Islet precursor cell (in vitro differentiated cells): ENCODE results near the gene MLPH.
"Not testable (repeated sequence)": the region's sequence is repeated elsewhere in the genome, so short reads cannot be mapped to it uniquely, and the experiment has no call there.

ENCODE experiments used
- DNase-seq: peaks from one replicate; pipeline ENCODE4 v3.0.0-alpha.2; 2018

The MLPH gene

DNA sequence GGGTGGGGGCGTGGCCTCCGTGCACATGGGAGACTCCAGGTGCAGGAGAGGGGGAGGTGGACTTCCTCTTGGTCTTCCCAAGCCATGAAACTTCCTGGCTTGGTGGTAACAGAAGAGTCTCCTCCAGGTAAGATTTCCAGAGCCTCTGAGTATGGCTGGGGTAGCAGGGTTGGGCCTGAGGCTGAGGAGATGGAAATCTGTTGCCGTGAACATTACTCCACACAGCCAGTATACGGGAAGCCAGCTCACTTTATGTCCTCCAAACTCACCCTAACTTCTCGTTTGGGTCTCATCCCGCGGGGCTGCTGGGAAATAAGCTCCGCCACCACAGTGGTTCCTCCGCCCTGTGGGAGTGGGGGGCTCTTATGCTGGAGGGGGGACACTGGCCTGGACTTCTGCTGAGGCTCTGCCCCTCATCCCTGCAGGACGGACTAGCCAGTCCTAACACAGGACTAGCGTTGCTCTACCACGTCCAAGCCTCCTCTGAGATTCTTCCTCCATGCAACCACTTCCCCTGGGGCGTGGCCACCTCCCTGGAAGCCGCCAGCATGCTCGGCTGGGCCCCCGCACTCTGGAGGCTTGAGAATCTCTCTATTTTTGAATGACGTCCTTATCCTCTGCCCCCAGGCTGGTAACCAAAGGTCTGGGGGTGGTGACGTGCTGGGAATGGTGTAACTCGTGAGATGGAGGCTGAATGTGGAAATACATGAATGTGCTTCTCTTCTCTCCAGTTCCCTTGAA, 104.3 kb downstream of the MLPH start:
- peak; percentile 76 for DNase-seq

DNA sequence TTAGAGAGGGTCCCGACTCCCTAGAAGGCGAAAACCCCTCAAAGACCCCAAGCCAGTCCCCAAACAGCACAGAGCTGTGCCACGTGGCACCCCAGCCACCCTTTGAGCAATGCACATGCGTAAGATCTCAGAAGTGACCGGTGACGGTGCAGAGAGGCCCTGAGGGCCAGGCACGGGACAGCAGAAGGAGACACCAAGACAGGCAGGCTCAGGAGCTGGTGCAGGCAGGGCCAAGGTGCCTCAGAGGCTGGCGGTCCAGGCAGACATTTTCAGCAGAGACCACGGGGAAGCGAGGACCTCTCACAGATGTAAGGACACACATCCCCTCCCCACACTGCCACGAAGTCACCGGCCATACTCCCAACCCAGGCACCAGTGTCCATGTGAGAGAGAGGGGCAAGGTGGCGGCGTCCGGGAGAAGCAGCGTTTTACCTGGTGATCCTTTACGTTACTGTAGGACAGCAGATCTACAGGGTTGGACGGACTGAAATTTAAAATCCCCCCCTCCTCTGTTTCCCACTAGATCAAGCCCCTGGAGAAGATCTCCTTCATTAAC, 105.5 kb downstream of the MLPH start:
- DNase-seq: no peak

DNA sequence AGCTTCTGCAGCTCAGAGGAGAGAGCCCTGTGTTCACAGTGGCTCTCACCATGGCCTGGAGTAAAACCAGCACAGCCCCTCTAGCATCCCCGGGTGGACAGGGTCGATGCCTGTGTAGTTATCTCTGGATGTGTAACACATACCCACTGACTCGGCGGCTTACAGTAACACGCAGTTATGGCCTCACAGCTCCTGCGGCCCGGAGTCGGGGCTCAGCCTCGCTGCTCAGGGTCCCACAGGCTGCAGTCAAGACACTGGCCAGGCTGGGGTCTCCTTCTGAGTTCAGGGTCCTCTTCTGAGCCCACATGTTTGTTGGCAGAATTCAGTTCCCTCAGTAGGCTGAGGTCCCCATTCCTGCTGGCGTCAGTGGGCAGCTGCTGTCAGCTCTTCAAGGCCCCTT, 106.0 kb downstream of the MLPH start:
- no peak for DNase-seq

DNA sequence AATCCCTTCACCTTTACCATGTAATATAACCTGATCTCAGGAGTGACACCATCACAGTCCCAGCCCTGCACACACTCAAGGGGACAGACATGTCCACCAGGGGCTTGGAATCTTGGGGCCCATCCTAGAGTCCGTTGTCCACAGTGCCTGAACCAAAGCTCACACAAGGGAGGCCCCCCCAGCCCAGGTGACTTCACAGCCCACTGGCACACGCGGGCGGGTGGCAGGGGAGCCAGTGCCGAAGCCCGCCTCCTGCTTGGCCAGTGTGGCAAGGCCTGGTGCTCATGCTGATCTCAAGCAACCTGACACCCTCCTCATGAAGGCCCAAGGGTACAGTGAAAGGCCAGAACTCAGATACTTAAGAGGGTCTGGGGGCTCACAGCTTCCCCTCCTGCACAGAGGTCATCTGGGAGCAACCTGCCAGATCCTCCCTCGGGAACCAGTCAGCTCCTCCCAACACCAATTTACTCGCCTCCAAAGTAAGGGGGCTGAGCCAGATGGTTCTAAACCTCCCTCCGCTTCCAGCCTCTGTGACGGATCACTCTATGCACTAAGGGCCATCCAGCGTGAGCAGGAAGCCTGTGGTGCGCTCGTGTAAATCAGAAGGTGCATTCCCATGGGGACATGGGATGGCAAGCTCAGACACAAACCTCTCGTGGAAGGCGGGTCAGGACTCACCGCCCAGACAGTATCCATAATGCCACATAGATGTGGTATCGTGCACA, 106.7 kb downstream of the MLPH start:
- no peak for DNase-seq

DNA sequence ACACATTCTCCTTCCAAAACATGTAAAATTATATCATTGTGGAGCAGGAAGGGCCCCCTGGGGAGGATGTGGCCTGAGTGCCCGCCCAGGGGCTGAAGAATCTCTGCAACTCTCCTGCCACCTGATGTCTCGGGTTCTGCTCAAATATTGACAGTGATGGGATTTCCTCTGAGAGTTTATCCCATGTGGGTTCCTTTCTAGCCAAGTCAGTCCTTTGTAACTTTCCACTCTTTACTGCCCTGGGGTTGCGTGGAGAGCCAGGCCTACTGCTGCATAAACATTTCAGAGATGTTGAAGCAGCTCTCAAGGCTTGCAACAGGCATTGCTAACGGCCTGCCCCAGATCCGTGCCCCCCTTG, 107.4 kb downstream of the MLPH start:
- no peak for DNase-seq

DNA sequence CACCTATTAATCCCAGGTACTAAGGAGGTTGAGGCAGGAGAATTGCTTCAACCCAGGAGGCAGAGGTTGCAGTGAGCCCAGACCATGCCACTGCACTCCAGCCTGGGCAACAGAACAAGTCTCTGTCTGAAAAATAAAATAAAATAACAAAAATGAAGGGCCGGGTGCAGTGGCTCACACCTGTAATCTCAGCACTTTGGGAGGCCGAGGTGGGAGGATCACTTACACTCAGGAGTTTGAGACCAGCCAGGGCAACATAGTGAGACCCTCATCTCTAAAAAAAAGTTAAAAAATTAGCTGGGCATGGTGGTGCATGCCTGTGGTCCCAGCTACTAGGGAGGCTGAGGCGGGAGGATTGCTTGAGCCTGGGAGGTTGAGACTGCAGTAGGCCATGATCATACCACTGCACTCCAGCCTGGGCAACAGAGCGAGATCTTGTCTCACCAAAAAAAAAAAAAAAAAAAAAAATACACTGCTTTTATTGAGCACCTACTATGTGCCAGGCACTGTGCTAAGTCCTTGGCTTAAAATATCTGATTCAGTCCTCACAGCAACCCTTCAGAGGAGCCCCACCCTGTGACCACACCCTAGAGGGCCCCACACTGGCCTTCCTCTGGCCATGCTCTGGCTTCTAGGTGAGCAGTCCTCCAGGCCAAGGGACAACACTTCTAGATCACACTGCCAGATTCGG, 108.9 kb downstream of the MLPH start:
- DNase-seq: not testable (repeated sequence)

DNA sequence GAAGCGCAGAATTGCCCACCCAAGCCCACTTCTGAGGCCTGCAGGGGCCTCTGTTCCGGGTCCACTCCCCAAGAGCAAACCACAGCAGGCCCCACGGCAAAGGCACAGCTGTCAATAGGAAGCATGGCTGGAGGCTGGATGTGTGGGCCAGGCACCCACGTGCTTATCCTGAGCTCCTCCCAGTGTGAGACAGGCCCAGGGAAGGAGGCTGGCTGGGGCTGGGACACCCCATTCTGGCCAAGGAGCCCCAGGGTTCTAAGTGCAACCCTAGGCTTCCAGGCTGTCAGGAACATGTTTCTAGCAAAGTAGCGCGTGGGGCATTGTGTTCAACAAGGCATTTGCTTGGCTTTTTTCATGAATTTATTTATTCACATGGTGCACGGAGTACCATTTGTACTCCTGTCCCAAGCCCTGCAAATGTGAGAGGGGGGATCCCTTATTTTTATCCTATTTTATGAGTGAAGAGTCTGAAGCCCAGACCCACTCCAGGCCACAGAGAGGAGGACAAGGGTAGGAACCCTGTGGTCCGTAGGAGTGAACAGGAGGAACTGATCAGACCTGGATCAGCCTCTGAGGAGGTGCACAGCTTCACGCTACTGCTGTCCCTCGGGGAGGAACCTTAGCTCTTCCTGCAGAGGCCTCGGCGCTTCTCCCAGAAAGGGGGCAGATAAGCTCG, 109.6 kb downstream of the MLPH start:
- no peak for DNase-seq

DNA sequence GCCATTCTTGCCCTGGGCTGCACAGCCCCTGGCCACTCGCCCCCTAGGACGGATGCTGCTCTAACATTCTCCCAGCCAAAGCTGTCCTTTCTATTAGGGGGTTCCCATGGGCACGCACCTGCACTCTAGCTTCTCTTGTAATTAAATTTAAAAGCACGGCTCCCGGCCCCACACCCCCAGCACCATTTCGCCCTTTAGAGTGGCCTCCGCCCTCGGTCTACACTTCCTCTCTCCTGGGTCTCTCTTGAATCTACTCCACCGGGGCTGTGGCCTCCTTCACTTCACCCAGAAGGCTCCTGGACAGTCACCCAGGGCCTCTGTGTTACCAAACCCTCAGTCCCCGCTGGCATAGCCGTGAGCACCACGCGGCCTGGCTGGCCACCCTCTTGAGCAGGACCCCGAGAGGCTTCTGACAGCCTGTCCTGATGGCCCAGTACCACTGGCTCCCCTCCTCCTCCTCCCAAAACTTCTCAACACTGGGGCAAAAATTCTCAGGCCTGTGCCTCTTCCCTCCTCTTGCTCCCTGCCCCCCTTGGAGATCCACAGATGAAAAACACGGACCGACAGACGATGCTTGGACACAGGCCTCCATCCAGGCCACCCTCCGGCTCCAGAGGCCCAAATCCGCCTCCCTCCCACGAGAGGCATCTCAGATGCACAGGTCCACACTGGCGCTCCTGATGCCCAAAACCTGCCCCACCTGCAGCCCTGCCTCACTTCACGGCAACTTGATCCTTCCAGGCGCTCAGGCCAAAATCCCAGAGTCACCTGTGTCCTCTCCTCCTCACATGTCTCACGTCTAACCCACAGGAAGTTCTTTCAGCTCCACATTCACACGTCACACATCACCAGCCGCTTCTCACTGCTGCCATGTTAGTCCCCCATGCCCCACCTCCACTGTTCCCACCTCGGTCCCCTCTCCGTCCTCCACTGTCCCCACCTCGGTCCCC, 110.4 kb downstream of the MLPH start:
- DNase-seq: peak; percentile 49

DNA sequence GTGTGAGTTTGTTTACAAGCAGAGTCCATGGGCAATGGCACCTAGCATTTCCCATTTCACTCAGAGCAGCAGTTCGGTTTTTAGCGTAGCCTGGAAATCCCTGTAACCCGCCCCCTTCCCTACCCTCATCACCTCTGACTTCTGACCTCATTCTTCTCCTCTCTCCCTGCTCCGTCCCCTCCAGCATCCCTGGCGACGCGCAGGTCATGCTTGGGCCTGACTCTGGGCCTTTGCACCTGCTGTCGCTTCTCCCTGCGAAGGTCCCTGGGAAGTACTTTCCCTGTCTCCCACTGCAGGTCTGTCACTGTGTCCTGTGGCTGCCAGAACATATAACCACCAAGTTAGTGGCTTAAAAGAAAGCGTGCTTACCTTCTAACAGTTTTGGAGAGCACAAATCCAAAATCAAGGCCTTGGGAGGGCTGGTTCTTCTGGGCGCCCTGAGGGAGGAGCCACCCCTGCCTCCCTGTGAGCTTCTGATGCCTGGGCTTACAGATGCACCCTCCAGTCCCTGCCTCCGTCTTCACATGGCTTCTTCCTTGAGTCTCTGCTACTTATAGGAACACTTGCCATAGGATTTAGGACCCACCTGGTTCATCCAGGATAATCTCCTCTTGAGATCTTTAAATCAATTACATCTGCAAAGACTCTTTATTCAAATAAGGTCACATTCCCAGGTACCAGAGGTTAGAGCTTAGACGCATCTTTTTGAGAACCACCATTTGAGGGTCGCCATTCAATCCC, 111.6 kb downstream of the MLPH start:
- no peak for DNase-seq

DNA sequence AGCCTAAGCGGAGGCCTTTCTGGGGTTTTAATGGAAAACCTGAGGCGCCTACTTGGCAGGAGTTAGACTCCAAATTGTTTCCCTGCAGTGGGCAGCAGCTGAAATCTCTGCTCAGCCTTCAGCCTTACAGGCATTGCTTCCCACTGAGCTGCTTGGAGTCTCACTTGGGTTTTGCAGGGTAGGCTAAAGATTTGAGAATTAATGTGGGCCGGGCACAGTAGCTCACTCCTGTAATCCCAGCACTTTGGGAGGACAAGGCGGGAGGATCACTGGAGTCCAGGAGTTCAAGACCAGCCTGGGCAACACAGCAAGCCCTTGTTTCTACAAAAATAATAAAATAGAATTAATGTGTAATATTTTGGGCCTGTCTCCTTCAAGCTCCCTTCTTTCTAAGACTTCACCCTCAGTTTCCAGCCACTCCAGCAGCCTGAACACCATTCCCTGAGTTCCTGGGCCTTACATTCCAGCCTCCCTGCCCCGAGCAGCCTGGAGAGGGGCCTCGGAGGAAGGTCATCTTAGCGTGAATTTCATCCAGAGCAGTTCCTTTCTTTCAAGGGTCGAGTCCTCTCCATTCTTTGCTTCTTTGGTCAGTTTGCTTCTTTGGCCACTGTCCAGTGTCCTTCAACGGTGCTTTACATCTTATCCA, 112.5 kb downstream of the MLPH start:
- DNase-seq: no peak

DNA sequence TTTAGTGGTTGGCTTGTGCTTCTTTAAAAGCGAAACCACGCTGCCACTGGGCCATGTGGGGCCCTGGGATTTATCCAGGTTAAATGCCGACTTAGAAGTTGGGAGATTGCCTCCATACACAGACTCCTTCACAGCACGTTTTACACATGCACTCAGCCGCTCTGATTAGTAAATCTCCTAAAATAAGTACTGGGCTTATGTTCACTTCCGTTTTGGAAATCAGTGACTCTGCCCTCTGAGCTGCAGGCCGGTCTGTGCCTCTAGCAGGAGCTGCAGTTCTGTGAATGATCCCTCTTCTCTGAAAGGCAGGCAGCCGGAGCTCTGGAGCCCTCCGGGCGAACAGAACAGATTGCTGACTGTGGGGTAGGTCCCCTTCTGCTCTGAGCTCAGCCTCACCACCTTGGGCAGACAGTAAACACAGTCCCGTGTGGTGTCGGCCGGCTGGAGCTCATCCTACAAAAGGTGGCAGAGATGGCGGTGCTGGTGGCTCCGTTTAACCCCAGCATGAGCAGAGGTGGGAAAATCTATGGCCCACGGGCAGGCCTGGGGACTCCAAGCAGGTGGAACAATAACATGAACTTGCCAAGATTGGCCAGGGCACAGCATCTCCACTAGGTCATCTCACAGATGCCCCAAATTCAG, 113.3 kb downstream of the MLPH start:
- DNase-seq: peak; percentile 67

DNA sequence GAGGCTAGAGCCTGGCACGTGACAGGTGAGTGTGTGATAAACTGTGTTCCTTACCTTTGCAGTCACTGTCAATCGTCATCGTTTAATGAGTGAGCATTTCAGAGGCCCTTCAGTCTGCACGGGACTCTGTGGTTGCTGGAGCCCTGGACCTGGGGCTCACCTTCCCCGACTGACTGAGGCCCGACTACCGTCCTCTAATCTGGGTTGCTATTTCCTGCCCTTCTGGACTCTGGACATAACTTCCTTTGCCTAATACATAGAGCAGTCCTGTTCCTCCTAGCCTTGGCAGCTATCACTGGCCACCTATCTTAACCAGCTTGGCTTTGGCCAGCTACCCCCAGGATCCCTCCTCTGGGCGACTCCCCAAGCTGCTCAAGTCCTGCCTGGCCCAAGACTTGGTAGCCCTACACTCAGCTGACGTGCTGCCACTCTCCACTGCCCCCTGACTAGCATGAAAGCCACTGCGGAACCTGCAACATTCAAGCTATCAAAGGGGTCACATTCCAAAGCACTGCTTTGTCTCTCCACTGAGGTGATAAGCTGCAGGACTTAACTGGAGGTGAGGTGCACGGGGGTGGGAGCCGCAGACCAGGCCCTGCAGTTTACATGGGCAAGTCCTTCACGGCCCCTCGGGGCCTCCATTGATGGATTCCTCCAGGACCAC, 114.5 kb downstream of the MLPH start:
- peak; percentile 81 for DNase-seq

DNA sequence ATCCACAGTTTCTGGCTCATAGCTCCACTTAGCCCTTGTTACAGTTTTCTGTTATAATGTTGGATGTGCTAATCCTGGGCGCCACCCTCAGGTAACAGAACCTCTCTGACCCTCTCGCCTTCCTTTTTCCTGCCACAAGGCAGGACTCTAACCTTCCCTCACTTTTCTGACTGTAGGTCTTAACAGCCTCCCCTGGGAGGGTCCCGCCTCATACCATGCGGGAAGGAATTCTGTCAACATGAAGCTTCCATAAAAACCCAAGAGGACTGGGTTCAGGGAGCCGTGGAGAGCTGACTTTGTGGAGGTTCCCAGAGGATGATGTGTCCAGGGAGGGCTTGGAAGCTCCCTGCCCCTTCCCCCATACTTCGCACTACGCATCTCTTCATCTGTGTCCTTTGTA, 115.4 kb downstream of the MLPH start:
- DNase-seq: peak; percentile 42

DNA sequence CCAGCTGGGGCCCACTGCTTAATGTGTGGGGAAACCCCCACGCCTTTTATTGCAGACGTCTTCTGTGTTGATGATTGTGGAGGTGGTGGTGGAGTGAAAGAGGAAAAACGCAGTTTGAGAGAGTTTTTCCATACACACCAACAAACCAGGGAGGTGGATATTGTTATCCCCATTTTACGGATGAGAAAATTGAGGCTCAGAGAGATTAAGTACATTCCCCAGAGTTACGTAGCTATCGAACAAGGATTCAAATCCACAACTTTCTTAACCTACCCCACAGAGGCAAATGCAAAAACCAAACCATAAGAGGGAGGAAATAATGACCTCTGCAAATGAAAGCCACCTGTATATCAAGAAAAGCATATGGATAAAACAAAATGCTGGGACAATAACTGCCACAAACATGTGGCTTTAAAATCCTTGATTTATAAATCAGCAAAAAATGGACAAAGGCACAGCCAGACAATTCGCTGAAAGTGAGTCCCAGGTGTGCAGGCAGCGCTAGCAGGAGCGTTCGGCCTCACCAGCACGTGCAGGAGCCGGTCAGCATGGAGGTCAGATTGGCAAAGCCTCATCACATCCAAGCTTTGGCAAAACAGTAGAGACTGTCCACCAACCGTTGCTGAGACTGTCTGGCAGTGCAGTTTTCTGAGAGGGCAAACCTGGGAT, 116.1 kb downstream of the MLPH start:
- DNase-seq: no peak

DNA sequence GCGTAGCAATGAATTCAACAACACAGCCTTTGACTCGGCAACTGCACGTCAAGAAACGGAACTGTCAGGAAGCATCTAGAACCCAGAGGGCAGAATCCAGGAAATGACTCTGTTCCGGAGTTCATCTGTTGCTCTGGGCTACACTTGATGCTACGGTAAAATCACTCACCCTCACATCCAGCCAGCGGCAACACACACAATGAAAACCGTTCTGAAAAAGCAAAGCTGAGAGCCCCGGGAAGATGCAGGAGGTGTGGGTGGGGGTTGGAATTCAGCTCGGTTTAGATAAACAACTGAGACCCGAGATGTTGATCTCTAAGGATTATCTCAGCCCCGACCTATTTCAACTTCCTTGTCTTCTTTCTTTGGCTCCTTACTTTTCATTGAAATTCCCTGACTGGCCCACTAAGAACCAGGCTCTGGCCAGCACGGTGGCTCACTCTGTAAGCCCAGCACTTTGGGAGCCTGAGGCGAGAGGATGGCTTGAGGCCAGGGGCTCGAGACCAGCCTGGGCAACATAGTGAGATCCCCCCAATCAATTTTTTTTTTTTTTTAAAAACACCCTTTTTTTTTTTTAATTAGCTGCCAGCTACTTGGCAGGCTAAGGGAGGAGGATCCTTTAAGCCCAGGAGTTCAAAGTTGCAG, 116.8 kb downstream of the MLPH start:
- peak; percentile 68 for DNase-seq

DNA sequence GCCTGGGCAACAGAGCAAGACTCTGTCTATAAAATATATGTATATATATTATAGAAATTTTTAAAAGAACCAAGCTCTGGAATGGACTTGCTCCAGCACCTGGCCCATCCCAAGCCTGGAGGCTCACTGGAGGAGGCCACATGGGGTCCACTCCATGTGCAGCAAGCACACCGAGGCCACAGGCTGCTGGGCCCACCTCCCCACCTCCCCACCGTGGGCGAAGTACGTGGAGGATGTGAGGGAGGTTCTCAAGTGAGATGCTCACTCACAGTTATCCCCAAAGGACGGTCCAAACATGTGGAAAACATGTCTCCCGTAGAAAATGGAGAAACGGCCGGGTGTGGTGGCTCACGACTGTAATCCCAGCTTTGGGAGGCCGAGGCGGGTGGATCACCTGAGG, 117.3 kb downstream of the MLPH start:
- DNase-seq: peak; percentile 45
